OCI-LY1 (cell line): ENCODE data around the gene OLIG3.

Source experiments
- H2AFZ ChIP-seq: fragments of 200-600 bp; sonication (generic), shearing (Covaris generic); 2 replicates; pipeline ENCODE4 v1.6.0; 2014; ENCODE audit warnings: antibody characterized with exemption, mild to moderate bottlenecking, low read length
- H3F3A ChIP-seq: fragments of 200-600 bp; sonication (generic), shearing (Covaris generic); 2 replicates; pipeline ENCODE4 v1.6.0; 2014; ENCODE audit warnings: mild to moderate bottlenecking, antibody characterized with exemption, low read length, moderate library complexity; ENCODE audit not compliant: insufficient read depth
- H3K27ac ChIP-seq: fragments of 200-600 bp; sonication (generic); 2 replicates; pipeline ENCODE4 v1.5.1; 2014; ENCODE audit warnings: low read length, mixed run types, mild to moderate bottlenecking, low read depth; ENCODE audit not compliant: poor library complexity, severe bottlenecking
- H3K27me3 ChIP-seq: fragments of 200-600 bp; sonication (generic); 2 replicates; pipeline ENCODE4 v1.6.0; 2014; ENCODE audit warnings: antibody characterized with exemption, mild to moderate bottlenecking, low read length, moderate library complexity; ENCODE audit not compliant: insufficient read depth
- H3K36me3 ChIP-seq: fragments of 200-600 bp; sonication (generic); 2 replicates; pipeline ENCODE4 v1.6.1; 2014; ENCODE audit warnings: mild to moderate bottlenecking, antibody characterized with exemption, low read length, moderate library complexity, mixed read lengths; ENCODE audit not compliant: insufficient read depth
- H3K4me1 ChIP-seq: fragments of 200-600 bp; sonication (generic); 2 replicates; pipeline ENCODE4 v1.5.1; 2014; ENCODE audit warnings: mild to moderate bottlenecking, low read length, moderate library complexity; ENCODE audit not compliant: insufficient read depth, severe bottlenecking
- H3K4me2 ChIP-seq: fragments of 200-600 bp; sonication (generic), shearing (Covaris generic); 2 replicates; pipeline ENCODE4 v1.6.1; 2014; ENCODE audit warnings: low read length
- H3K4me3 ChIP-seq: fragments of 200-600 bp; sonication (generic); 2 replicates; pipeline ENCODE4 v1.5.1; 2014; ENCODE audit warnings: low read length, low read depth, mild to moderate bottlenecking, mixed read lengths; ENCODE audit not compliant: poor library complexity, severe bottlenecking
- H3K79me2 ChIP-seq: fragments of 200-600 bp; shearing (Covaris generic); 2 replicates; pipeline ENCODE4 v1.6.1; 2016; ENCODE audit warnings: mixed run types, low read length, mixed read lengths; ENCODE audit not compliant: insufficient read depth
- H3K9ac ChIP-seq: fragments of 200-600 bp; sonication (generic), shearing (Covaris generic); 2 replicates; pipeline ENCODE4 v1.6.1; 2014; ENCODE audit warnings: mild to moderate bottlenecking, low read length, mixed read lengths
- H3K9me2 ChIP-seq: fragments of 200-600 bp; sonication (generic), shearing (Covaris generic); 2 replicates; pipeline ENCODE4 v1.6.1; 2014; ENCODE audit warnings: low read depth, mild to moderate bottlenecking, low read length, mixed read lengths
- H3K9me3 ChIP-seq: fragments of 200-600 bp; shearing (Covaris generic); 2 replicates; pipeline ENCODE4 v1.6.1; 2014; ENCODE audit warnings: low read length, mixed read lengths
- H4K20me1 ChIP-seq: fragments of 200-600 bp; sonication (generic), shearing (Covaris generic); 2 replicates; pipeline ENCODE4 v1.6.0; 2016; ENCODE audit warnings: mild to moderate bottlenecking, low read length; ENCODE audit not compliant: insufficient read depth
- CTCF ChIP-seq: fragments of 200-600 bp; sonication (generic), shearing (Covaris generic); IDR thresholded peaks from 2 replicates; pipeline ENCODE4 v1.5.1; 2017; ENCODE audit warnings: mild to moderate bottlenecking, antibody characterized with exemption, low read length, moderate library complexity, mixed read lengths
- EZH2 ChIP-seq: fragments of 200-600 bp; sonication (generic), shearing (Covaris generic); IDR thresholded peaks from 2 replicates; pipeline ENCODE4 v1.8.0; 2017; ENCODE audit warnings: borderline replicate concordance, mixed run types, mild to moderate bottlenecking, antibody characterized with exemption, low read length, moderate library complexity, mixed read lengths

OLIG3 gene

GRCh38 chr6:137467211-137467610, 27.0 kb downstream of the OLIG3 start:
- Histone ChIP-seq H2AFZ (no peak overlapping the region), H3K4me2 (no peak overlapping the region), H3K4me1 (no peaks in the 10 kb centered on the region), H3K9me3 (no peaks in the 10 kb centered on the region), H3K4me3 (no peak overlapping the region), H3K9me2 (no peaks in the 10 kb centered on the region), H3F3A (no peaks in the 10 kb centered on the region), H4K20me1 (no peaks in the 10 kb centered on the region), H3K27ac (no peak overlapping the region), H3K79me2 (no peaks in the 10 kb centered on the region), H3K27me3 (no peaks in the 10 kb centered on the region), H3K9ac (no peak overlapping the region), H3K36me3 (no peaks in the 10 kb centered on the region)
- TF ChIP-seq EZH2 (no peak), CTCF (no peak)

GRCh38 chr6:137465378-137466009, 28.7 kb downstream of the OLIG3 start:
- Histone ChIP-seq H3K4me3 (no peak overlapping the region), H3K27ac (no peak overlapping the region), H3K9ac (no peak overlapping the region), H3K27me3 (no peaks in the 10 kb centered on the region), H3K79me2 (no peaks in the 10 kb centered on the region), H3F3A (no peaks in the 10 kb centered on the region), H3K9me3 (no peaks in the 10 kb centered on the region), H3K36me3 (no peaks in the 10 kb centered on the region), H3K4me1 (no peaks in the 10 kb centered on the region), H4K20me1 (no peaks in the 10 kb centered on the region), H3K4me2 (no peak overlapping the region), H2AFZ (no peak overlapping the region), H3K9me2 (no peaks in the 10 kb centered on the region)
- TF ChIP-seq CTCF (no peak), EZH2 (no peak)

- Histone ChIP-seq H3K9ac (no peak overlapping the region), H3K4me1 (no peaks in the 10 kb centered on the region), H3K27ac (no peak overlapping the region), H3K9me3 (no peaks in the 10 kb centered on the region), H3K4me2 (no peak overlapping the region), H3F3A (no peaks in the 10 kb centered on the region), H3K79me2 (no peaks in the 10 kb centered on the region), H4K20me1 (no peaks in the 10 kb centered on the region), H3K9me2 (no peaks in the 10 kb centered on the region), H3K36me3 (no peaks in the 10 kb centered on the region), H2AFZ (no peak overlapping the region), H3K27me3 (no peaks in the 10 kb centered on the region), H3K4me3 (no peak overlapping the region)
- TF ChIP-seq CTCF = no peak
- no peak for TF ChIP-seq EZH2
Observed at GRCh38 chr6:137452333-137452894, 41.8 kb downstream of the OLIG3 start.
